ENCODE data around the gene TYK2. TPM values are rescaled to one million over a fixed set of nuclear protein-coding genes. Genes with fewer than 3 reads are reported as not detected.
A peak's percentile ranks its signal among the peaks of the same experiment; 100 is the strongest.

The TYK2 gene
- total and polyA plus RNA-seq, 9 of the 15 experiments (the other 6 are each of a cell fraction or from before 2014, with no cell fraction given) = 15.0 to 182 (median 85.9) TPM

- TF ChIP-seq CREBBP (IDR thresholded peaks at IDR 0.05; ENCODE audit: low read depth, low read length) (no peak), TCF7L2 (IDR thresholded peaks at IDR 0.05; ENCODE audit: low read depth, low read length) (no peak), JUND (IDR thresholded peaks at IDR 0.05; ENCODE audit: borderline replicate concordance, low read depth, low read length) (peak; percentile 78), JUND (tag; IDR thresholded peaks at IDR 0.05; ENCODE audit: borderline replicate concordance, low read depth, low read length) (no peak; the same call in 2 of the 3 replicates), CHD2 (IDR thresholded peaks at IDR 0.05; ENCODE audit: low read depth, low read length) (no peak), ZNF445 (CRISPR knock-in tag; IDR thresholded peaks at IDR 0.05; ENCODE audit: low read depth) (no peak), STAG1 (CRISPR knock-in tag; IDR thresholded peaks at IDR 0.05; ENCODE audit: borderline replicate concordance) (no peak; the same call in 1 of the 2 replicates), TEAD4 (IDR thresholded peaks at IDR 0.05; ENCODE audit: low read length) (no peak), TEAD4 (CRISPR knock-in tag; IDR thresholded peaks at IDR 0.05; ENCODE audit: borderline replicate concordance) (0 out of 2 replicates have a peak, but pooled peaks have one; percentile 55), SRF (CRISPR knock-in tag; IDR thresholded peaks at IDR 0.05) (0 out of 4 replicates have a peak, but pooled peaks of 1 of the 2 experiments have one; percentile 42), FUS (optimal IDR thresholded peaks at IDR 0.05; ENCODE audit: low read depth, low read length) (no peak), TBP (optimal IDR thresholded peaks at IDR 0.05; ENCODE audit: low read depth, low read length) (peak; percentile 65), BRD9 (IDR thresholded peaks at IDR 0.05; ENCODE audit: low read depth, partially characterized antibody) (no peak), POLR2AphosphoS2 (IDR thresholded peaks at IDR 0.05; ENCODE audit: low read length) (peak; percentile 58; the same call in 1 of the 2 replicates), ZBTB12 (CRISPR knock-in tag; IDR thresholded peaks at IDR 0.05) (peak; percentile 86), ZKSCAN3 (CRISPR knock-in tag; IDR thresholded peaks at IDR 0.05) (no peak), ZNF740 (CRISPR knock-in tag; IDR thresholded peaks at IDR 0.05) (peak; percentile 10; the same call in 1 of the 2 replicates), ZNF740 (tag; IDR thresholded peaks at IDR 0.05) (no peak), FOXM1 (IDR thresholded peaks at IDR 0.05; ENCODE audit: low read depth) (no peak), FOXM1 (CRISPR knock-in tag; IDR thresholded peaks at IDR 0.05; ENCODE audit: low read depth) (peak; percentile 60; the same call in 1 of the 2 replicates), DPF2 (IDR thresholded peaks at IDR 0.05) (0 out of 2 replicates have a peak, but pooled peaks have one; percentile 4), CBFB (CRISPR knock-in tag; IDR thresholded peaks at IDR 0.05) (peak; percentile 51; the same call in 1 of the 2 replicates), RBM14 (IDR thresholded peaks at IDR 0.05; ENCODE audit: borderline replicate concordance, insufficient read depth, low read depth, low read length) (no peak), SAP30 (IDR thresholded peaks at IDR 0.05; ENCODE audit: borderline replicate concordance, insufficient read depth, low read depth, low read length, poor library complexity, severe bottlenecking) (peak; percentile 97), ZNF639 (CRISPR knock-in tag; conservative IDR thresholded peaks at IDR 0.05 in 1 of 2, IDR thresholded peaks at IDR 0.05 in 1 of 2) (peak in 1 of 2 experiments; percentile 2; a peak in 1 of 4 replicates)
Measured at GRCh38 chr19:10403137-10404021, 23.0 kb upstream of the TYK2 start, which contains the start of gene CDC37 (continued).

All from K562 (cell line).